NOMO-1 (cell line): Measurements from ENCODE around the gene BET1.
"Not testable (repeated sequence)": the region's sequence is repeated elsewhere in the genome, so short reads cannot be mapped to it uniquely, and the experiment has no call there.

Experiments used
- DNase-seq, 2 experiments: peaks; one replicate each; lab custom pipeline; 2025; ENCODE audit not compliant: unreplicated experiment in 2 of 2; lab: John Stamatoyannopoulos, UW

BET1 gene, protein sequence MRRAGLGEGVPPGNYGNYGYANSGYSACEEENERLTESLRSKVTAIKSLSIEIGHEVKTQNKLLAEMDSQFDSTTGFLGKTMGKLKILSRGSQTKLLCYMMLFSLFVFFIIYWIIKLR

DNA sequence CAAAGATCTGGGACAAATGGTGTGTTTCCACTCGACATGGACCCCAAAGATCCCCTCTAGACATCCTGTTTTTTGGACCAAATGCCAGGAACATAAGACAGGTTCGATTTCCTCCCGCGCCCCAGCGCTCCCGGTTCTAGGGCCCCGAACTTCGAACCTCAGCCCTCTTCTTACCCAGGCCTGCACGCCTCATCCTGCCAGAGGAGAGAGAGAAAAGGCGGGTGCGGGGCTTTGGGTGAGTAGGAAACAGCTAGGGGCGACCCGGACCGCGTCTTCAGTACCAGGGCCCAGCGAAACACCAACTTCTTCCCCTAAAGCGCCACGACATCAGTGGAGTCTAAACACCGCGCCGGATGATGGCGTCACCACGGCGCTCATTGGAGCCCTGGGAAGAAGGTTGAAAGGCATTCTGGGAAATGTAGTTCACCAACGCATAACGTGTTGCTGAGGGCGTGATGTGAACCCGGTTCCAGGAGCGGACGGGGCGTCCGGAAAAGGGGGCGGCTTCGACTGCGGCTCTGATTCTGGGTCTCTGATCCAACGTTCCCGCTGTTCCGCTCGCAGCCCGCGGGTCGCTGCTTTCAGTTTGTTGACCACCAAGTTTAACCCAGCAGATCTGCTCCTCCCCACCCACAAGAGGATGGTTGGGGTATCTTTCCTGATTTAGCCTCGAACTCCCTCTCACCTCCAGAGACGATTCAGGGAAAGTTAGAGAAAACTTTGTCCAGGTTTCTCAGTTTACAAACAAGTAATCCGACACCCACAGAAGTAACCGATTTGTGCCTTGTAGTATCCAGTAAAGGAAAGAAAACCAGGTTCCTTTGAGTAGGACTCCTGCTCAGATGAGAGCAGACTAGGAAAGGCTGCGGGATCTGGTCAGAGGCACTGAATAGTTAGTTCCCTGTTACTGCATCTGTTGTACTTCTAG is at the start of gene BET1:
TSS of gene BET1 (minus strand) at position 332 of the 928 bp plus-strand sequence. CDS start at position 193, 139 bp downstream.
- DNase-seq, result peak; percentile 99 to 100

DNA sequence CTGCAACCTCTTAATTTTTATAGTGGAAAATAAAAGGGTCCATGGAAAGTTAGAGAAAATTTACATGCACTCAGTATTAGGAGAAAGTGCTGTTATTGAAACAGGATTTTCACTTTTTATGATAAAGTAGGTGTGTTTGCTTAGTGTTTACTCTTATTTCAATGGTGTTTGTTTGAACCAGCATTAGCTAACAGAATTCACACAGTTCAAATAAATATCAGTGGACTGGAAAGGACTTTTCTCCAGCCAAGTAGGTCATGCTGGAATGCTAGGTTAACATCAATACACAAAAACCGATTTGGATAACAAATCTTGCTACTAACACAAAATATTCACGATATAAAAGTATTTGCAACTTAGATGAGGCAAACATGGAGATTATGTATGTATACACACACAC is 49.4 kb upstream of the BET1 start:
- DNase-seq, result no peak

DNA sequence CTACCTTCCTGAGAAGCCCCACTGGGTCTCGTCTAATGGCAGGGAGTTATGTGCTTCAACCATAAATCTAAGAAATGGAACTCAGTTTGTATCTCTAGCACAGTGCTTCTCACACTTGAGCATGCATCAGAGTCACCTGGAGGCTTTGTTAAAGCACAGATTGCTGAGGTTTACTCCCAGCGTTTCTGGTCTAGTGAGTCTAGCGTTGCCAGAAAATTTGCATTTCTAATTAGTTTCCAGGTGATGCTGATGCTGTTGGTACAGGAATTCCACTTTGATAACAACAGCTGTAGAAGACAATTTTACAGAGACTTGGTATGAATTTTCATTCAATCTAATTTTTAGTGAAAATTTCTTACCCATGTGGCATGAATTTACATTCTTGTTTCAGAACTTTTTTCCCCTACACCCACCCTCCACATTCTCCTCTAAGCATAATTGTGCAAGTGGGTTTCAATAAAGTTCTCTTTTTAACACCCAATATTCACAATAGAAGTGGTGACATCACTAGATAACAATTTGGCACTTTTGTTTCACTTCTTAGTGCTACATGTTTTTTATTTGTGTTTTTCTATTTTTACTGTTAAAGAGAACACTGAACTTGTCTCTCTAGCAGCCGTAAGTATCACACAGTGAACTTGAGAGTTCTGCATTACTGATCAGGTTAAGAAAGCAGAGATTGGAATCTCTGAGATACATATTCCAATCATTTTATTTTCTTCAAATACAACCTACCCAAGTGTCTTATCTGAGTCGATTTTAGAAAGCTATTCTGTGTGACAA is 48.4 kb upstream of the BET1 start:
- DNase-seq, result no peak

DNA sequence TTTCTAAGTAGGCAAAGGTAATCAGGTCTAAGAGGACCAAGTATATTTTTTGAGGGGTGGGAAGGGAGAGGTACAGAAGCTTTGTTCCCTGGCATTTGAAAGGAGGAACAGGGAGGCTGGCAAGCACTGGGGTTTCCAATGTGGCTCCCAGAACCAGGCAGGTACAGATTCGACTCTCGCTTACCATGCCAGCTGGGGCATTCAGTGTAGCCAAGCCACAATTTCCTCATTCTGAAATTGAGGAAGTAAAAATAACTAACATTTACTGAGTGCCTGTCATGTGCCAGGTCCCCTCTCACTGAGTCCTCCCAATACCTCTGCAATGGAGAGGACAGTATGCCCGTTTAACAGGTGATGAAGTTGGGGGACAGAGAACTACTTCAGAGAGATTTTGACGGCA is 45.9 kb upstream of the BET1 start:
- peak; percentile 91 to 99 for DNase-seq

DNA sequence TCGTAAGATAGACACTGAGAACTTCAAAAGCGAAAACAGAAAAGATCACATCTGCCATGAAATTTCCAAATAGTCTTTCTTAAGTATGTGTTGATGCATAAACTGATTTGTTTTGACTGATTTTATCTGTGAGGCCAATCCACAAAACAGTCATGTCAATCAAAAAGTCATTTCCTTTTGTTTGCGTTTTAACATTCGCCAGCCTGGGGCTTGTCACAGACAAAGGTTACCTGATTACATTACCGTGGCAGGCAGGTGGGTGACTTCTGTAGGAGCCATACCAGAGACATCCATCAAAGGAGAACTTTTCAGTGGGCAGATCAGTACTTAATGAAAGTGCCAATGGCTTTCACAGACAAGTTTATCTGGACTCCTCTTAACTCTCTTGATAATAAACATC is 45.5 kb upstream of the BET1 start:
- no peak for DNase-seq

DNA sequence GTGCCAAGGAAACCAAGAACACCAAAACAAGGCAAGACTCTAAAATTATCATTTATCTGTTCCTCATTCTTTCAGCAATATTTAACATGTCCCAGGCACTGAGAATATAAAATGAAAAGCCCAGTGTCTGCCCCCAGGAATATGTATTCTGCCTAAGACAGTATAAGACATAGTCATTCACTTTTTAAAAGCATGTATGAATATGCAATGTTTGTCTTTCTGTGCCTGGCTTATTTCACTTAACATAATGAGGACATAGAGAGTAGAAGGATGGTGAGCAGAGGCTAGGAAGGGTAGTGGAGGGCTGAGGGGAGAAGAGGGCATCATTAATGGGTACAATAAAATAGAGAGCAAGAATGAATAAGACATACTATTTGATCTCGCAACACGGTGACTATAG is 44.6 kb upstream of the BET1 start:
- no peak for DNase-seq

DNA sequence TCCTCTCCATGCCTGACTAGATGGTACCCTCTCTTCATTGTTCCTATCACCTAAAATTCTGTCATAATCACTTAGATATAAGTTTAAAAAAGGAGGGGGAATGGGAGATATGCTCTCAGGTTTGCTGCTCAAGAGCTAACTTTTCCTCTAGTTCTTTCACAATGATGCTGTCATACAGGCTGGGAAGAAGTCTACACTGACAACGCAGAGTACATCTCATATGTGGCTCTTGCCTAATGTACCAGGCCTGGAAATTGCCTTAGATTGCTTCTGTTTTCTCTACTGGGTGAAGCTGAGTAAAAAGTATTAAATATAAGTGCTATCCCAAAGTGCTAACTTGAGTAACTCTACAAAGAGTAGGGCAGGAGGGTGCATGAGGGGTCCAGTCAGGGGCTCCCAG is 43.8 kb upstream of the BET1 start:
- DNase-seq, result peak; percentile 45 to 63

DNA sequence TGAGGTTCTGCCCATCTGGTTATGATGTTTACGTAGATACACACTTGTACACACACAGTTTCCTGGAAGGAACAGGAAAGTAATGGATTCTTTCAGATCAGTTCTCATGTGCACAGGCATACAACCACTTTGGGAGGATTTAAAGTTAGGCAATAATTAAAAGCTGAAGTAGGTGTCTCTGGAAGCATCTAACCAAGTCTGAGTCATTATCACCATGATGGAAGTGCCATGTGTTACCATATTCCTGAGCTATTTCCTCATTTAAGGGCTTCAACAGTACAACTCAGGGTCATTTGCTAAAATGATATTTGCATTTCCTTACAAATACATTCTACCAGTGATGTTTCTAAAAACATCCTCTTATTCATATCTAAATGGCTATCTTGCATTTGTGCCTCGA is 41.4 kb upstream of the BET1 start:
- DNase-seq, result peak; percentile 50 to 81

DNA sequence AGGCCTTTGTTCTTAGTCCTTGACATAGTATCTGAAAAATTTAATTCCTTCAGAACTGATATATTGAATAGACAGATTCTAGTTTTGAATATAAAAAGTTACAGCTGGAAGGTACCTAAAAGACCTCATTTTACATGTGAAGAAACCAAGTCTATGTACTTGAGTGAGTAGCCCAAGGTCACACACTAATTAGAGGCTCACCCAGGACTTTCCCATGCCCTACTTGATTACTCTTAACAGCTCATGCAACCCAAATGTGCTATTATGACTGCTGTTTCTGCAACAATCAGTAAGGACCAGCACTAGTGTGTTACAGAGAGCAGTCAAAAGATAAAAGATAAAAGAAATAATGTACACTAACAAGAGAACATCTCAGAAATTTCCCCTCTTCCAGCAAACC is 40.7 kb upstream of the BET1 start:
- no peak for DNase-seq

DNA sequence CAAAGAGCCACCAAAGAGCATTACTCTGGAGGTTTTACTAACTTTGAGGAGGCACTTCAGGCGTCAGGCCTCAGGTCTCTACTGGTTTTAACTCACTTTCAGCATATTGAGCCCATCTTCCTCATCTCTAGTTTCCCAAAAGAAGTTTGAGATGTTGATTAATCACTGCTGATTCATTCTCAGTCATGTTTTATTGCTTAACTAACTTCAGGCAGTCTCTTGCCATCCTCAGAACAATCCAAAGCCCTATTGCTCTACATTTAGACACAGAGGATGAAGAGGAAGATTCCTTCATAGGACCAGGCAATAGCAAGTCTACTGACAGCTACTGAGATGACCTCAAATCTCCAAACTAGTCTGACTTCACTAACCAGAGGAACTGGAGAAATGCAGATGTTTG is 39.1 kb upstream of the BET1 start:
- peak; percentile 89 to 99 for DNase-seq

DNA sequence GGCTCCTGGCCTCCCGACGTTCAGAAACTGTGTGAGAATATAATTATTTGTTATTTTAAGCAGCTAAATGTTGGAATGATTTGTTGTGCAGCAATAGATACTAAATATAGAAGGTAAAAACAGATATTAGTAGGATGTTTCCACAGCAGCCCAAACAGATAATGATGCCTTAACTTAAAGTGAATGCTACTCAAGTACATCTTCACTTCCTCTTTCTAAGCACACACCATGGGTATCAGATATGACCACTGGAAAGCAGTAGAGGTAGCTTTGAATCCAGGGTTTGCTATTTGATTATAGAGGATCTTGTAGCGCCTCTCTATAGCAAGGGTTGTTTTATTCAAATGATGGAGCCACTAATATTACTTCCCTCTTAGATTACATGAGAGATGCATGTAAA is 38.2 kb upstream of the BET1 start:
- peak in 1 of 2 experiments; percentile 49 for DNase-seq

DNA sequence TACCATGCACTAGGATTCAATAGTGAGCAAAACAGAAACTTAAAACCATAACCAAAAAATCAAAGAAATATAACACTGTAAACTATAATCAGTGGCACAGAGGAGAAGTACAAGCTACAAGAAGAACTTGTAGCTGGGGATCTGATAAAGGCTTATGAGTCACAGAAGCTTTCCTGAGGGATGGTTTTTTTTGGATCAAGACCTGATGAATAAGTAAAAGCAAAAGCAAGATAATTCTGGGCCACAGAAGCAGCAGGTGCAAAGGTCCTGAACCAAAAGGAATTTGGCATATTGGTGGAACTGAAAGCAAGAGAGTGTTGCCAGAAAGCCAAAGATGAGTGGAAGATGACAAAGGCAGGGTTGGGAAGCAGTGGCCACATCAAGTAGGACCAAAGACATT is 37.4 kb upstream of the BET1 start:
- no peak for DNase-seq

DNA sequence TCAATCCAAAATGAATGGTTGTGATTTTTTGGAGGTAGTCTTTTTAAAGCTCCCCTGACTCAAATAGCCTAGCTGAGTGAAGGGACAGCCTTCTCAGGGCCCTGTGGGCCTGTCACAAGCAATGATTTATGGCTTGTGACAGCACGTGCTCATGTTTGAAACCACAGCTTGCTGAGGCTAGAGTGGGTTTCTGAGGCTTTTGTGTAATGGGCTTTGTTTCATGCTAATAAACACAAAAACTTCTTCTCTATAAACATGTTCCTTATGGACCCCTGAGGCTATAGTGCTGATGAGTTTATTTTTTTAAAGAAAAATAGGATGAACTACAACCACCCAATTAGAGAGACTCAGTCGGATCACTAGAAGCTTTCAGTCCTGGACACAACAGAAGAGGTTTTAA is 36.1 kb upstream of the BET1 start:
- peak in 1 of 2 experiments; percentile 25 for DNase-seq

DNA sequence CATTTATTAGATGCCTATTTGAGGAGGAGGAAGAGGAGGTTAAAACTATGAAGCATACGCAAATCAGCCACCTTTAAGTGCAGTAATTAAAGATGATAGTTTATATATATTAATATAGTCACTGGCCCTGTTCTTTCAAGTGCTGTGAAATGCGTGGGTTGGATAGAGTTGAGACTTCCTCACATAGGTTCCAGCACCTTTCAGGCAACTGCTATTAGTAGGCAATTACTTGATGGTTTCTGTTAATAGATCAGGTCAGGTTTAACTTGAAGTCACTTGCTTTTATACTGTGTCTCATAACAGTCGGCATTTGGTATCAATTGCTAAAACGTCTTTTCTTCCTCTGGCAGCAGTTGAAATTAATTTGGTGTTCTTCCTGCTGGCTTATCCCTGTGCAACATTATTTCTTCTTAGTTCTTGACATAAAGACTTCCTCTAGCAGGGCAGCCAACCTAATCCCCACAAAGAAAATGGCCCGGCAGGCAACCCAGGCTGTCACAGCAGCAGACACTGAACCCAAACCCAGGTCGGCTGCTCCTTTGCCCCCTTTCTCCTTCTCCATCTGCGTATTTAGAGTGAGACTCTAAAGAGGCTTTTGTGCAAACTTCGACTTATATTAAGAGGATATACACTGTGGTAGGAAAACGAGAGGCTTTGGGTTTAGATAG is 35.3 kb upstream of the BET1 start:
- DNase-seq, result no peak

DNA sequence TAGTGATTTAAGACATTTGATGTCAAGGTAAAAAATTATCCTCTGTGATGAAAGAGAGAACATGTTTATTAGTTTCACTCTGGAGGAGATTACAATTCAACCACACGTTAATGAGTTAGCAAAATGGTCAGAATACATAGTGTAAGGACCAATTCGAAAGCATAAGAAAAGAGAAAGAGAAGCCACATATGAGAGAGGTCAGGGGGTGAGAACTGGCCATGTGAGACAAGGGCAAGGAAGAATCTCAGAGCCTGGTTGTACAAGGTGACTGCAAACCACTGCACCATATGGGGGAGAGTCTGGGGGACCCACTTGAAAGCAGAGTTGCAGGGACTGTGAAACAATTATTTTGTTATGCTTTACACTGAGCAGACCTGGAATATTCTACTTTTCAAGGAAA is 27.7 kb upstream of the BET1 start:
- DNase-seq, result no peak

DNA sequence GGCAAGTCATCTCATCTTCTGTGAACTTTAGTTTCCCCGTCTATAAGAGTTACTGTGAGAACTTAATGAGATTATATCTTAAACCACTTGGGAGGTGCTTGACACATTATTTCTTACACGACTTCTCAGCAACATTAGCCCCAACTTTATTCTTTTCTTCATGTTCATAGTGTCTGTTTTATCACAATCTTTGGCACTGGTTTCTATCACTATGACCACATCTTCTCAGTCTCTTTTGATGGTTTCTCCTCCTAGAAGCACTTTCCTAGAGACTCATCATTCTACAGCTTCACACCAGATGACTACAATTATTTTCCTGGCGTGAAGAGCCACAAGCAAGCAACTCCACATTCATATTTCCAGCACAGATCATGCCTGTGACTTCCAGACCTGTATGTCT is 26.5 kb upstream of the BET1 start:
- DNase-seq, result no peak

DNA sequence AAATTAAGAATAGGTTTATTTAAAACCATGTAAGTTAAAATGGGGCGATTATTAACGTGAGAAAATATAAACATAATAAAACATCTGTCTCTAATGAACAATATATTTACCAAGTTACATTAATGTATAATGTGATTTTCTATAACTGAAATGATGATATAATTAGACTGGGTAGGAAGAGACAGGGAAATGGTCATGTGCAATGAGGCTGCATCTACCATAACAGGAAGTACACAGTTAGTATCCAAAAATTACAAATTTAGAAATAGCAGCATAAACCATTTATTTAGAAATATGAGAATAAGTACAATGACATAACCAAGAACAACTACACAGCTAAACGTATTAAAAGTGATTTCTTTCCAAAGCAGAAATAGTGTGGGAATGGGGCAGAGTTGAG is 25.8 kb upstream of the BET1 start:
- DNase-seq, result peak in 1 of 2 experiments; percentile 80

DNA sequence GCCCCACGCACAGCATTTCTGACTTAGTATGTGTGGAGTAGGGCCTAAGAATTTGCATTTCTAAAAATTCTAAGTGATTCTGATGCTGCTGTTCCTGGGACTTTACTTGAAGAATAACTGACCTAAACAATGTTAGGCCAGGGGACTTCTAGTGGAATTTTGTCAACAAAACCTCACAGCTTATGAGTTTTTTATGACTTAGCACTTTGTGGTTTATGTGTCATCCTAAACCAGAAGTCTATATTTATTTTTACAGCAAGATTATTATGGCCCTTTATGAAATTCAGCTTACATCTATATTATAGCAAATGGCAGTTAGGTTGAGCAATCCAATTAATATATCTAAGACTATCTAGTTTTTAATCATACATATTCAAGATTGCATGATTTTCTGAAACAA is 24.6 kb upstream of the BET1 start:
- DNase-seq, result peak; percentile 67 to 96

DNA sequence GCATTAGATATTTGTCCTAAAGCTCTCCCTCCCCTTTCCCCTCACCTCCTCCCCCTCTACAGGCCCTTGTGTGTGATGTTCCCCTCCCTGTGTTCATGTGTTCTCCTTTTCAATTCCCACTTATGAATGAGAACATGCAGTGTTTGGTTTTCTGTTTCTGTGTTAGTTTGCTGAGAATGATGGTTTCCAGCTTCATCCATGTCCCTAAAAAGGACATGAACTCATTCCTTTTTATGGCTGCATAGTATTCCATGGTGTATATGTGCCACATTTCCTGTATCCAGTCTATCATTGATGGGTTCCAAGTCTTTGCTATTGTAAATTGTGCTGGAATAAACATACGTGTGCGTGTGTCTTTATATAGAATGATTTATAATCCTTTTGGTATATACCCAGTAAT is 22.5 kb upstream of the BET1 start:
- not testable (repeated sequence) for DNase-seq

DNA sequence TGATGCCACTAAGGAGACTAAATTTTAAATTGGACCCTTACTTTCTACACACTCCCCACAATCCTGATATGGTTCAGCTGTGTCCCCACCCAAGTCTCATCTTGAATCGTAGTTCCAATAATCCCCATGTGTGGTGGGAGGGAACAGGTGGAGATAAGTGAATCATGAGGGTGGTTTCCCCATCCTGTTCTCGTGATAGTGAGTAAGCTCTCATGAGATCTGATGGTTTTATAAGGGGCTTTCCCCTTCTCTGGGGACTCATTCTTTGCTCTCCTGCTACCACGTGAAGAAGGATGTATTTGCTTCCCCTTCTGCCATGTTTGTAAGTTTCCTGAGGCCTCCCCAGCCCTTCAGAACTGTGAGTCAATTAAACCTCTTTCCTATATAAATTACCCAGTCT is 18.4 kb upstream of the BET1 start:
- DNase-seq, result no peak

DNA sequence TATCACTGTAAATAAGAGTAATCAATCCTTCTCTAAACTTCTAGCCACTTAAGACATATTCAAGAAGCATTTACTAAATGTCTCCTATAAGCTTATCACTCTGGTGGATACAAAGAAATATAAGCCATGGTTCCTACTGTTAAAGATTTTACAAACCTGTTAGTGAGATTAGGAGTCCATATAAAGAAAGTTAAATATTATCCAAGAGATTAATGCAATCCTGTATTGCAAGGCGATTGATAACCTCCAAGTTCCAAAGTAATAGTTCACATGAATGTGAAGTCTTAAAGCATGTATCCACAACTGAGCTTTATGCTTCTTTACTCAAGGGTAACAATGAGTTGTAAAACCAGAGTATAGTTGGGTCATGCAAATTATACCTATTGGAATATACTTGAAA is 12.6 kb upstream of the BET1 start:
- DNase-seq, result no peak
